GM21515 (cell line): Measurements from ENCODE around the gene ONECUT1.

Experiments
- ATAC-seq: cut with Tn5 transposase; IDR thresholded peaks from one replicate; pipeline ENCODE4 v1.9.1; 2021; ENCODE audit not compliant: unreplicated experiment

ONECUT1 gene

GRCh38 chr15:52734329-52734728 lies 55.8 kb downstream of the ONECUT1 start:
- ATAC-seq: no peak

GRCh38 chr15:52733696-52734255 lies 56.4 kb downstream of the ONECUT1 start:
- no peak for ATAC-seq

- no peak for ATAC-seq
Observed at GRCh38 chr15:52733088-52733487, 57.0 kb downstream of the ONECUT1 start.

GRCh38 chr15:52732551-52732950 lies 57.6 kb downstream of the ONECUT1 start:
- ATAC-seq: no peak

- ATAC-seq: no peak
Observed at GRCh38 chr15:52731732-52732470, 58.2 kb downstream of the ONECUT1 start.

- ATAC-seq: no peak
Observed at GRCh38 chr15:52731004-52731403, 59.1 kb downstream of the ONECUT1 start.

GRCh38 chr15:52730594-52730993 lies 59.5 kb downstream of the ONECUT1 start:
- no peak for ATAC-seq

GRCh38 chr15:52730173-52730572 lies 60.0 kb downstream of the ONECUT1 start:
- ATAC-seq: peak; percentile 66

GRCh38 chr15:52728899-52729298 lies 61.2 kb downstream of the ONECUT1 start:
- ATAC-seq: no peak

GRCh38 chr15:52727815-52728214 lies 62.3 kb downstream of the ONECUT1 start:
- no peak for ATAC-seq

- no peak for ATAC-seq
Observed at GRCh38 chr15:52726195-52726594, 63.9 kb downstream of the ONECUT1 start.

GRCh38 chr15:52718551-52718950 lies 71.6 kb downstream of the ONECUT1 start:
- no peak for ATAC-seq

GRCh38 chr15:52717924-52718323 lies 72.2 kb downstream of the ONECUT1 start:
- ATAC-seq: no peak

- no peak for ATAC-seq
Observed at GRCh38 chr15:52717481-52717880, 72.7 kb downstream of the ONECUT1 start.

- no peak for ATAC-seq
Observed at GRCh38 chr15:52716536-52716935, 73.6 kb downstream of the ONECUT1 start.

- no peak for ATAC-seq
Observed at GRCh38 chr15:52715411-52715810, 74.7 kb downstream of the ONECUT1 start.

- ATAC-seq: no peak
Observed at GRCh38 chr15:52714968-52715367, 75.2 kb downstream of the ONECUT1 start.

GRCh38 chr15:52710708-52711389 lies 79.3 kb downstream of the ONECUT1 start:
- no peak for ATAC-seq

GRCh38 chr15:52710050-52710707 lies 80.0 kb downstream of the ONECUT1 start:
- ATAC-seq: peak; percentile 51

GRCh38 chr15:52709187-52709981 lies 80.8 kb downstream of the ONECUT1 start:
- ATAC-seq: peak; percentile 90
